ENCODE results near the gene PRCC. TPM values are rescaled to one million over a fixed set of nuclear protein-coding genes. Genes with fewer than 3 reads are reported as not detected.

PRCC gene
- total and polyA plus RNA-seq, 2 of the 8 experiments (the other 6 are each of a cell fraction or from before 2014, with no cell fraction given), result 95.2 to 115 TPM

DNA sequence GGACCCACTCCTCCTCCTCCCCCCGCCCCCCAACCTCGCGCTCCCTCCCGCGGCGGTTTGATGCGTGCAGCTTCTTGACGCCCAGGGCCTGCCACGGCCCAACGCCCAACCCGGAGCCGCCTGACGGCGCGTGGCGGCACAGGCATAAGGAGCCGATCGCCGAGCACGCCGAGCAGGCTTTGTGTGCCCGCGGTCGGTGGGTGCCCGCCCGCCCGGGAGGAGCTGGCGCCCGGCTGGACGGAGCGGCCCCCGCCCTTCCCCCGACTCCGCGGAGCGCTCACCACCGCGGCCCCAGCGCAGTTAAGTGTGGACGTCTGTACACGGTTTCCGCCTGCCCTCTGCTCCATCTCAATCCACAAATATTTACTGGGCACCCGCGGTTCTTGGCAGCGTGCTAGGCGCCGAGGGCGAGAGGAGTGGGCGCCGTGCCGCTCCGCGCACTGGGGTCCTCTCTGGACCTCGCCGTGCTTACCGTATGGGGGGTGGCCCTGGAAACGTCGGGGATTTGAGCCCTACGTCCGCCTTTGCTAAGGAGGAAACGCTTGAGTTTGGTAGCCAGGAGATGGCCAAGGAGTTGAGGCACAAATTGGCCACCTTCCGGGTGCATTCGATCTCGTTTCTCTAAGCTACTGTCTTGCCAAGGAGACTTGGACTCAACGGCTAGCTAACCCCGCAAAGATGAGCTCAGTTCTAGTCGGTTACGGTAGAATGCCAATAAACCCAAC is 15.4 kb upstream of the PRCC start (continued):
- TF ChIP-seq RNF2 (IDR thresholded peaks at IDR 0.05; ENCODE audit: borderline replicate concordance, low read depth, low read length, missing control alignments, poor library complexity, severe bottlenecking), result no peak
- TF ChIP-seq MAFK (IDR thresholded peaks at IDR 0.05; ENCODE audit: low read depth, low read length), result no peak
- TF ChIP-seq JUN (IDR thresholded peaks at IDR 0.05; ENCODE audit: low read depth, low read length), result no peak
- peak; percentile 81; the same call in 1 of the 2 replicates for TF ChIP-seq YY1 (IDR thresholded peaks at IDR 0.05; ENCODE audit: low read depth, low read length)
- TF ChIP-seq, protein P1, sequence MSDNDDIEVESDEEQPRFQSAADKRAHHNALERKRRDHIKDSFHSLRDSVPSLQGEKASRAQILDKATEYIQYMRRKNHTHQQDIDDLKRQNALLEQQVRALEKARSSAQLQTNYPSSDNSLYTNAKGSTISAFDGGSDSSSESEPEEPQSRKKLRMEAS (IDR thresholded peaks at IDR 0.05), result peak; percentile 97
- peak; percentile 59; the same call in 1 of the 2 replicates for TF ChIP-seq RBBP5 (IDR thresholded peaks at IDR 0.05; ENCODE audit: borderline replicate concordance, low read depth, low read length)
- peak; percentile 19; the same call in 1 of the 2 replicates for TF ChIP-seq POLR2AphosphoS5 (IDR thresholded peaks at IDR 0.05; ENCODE audit: low read depth, low read length)
- no peak; the same call in 1 of the 2 replicates for TF ChIP-seq KDM1A (IDR thresholded peaks at IDR 0.05; ENCODE audit: borderline replicate concordance, low read length)
- TF ChIP-seq BCL11A (IDR thresholded peaks at IDR 0.05; ENCODE audit: low read depth in 2 of 2, low read length in 2 of 2), result no peak
- TF ChIP-seq SIN3A (conservative IDR thresholded peaks at IDR 0.05 in 1 of 2, IDR thresholded peaks at IDR 0.05 in 1 of 2; ENCODE audit: low read depth in 1 of 2, low read length in 2 of 2), result peak; percentile 70 to 74; a peak in 1 of 4 replicates
- no peak for TF ChIP-seq SP2 (IDR thresholded peaks at IDR 0.05; ENCODE audit: low read length)
- no peak for TF ChIP-seq NRF1 (IDR thresholded peaks at IDR 0.05; ENCODE audit: low read depth, low read length)
- TF ChIP-seq CBX8 (IDR thresholded peaks at IDR 0.05; ENCODE audit: borderline replicate concordance, low read depth, low read length), result no peak
- peak; percentile 55 for TF ChIP-seq TAF7 (optimal IDR thresholded peaks at IDR 0.05; ENCODE audit: borderline replicate concordance, low read depth, low read length)
- TF ChIP-seq SP4 (IDR thresholded peaks at IDR 0.05; ENCODE audit: low read length), result no peak
- peak; percentile 16; the same call in 1 of the 2 replicates for TF ChIP-seq TEAD4 (IDR thresholded peaks at IDR 0.05; ENCODE audit: low read depth, low read length)
- TF ChIP-seq JUND (IDR thresholded peaks at IDR 0.05; ENCODE audit: low read length), result no peak
- TF ChIP-seq TCF12 (IDR thresholded peaks at IDR 0.05; ENCODE audit: low read depth, low read length), result no peak
- peak; percentile 91 for TF ChIP-seq SRF (IDR thresholded peaks at IDR 0.05; ENCODE audit: low read depth, low read length)
- TF ChIP-seq CHD1 (IDR thresholded peaks at IDR 0.05; ENCODE audit: low read depth, low read length), result no peak
- TF ChIP-seq SAP30 (IDR thresholded peaks at IDR 0.05; ENCODE audit: insufficient read depth, insufficient replicate concordance, low read length), result peak; percentile 63
- TF ChIP-seq, protein P2, sequence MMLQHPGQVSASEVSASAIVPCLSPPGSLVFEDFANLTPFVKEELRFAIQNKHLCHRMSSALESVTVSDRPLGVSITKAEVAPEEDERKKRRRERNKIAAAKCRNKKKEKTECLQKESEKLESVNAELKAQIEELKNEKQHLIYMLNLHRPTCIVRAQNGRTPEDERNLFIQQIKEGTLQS (IDR thresholded peaks at IDR 0.05; ENCODE audit: insufficient read depth, low read depth, low read length), result no peak
- 0 out of 2 replicates have a peak, but pooled peaks have one; percentile 12 for TF ChIP-seq KDM5A (IDR thresholded peaks at IDR 0.05; ENCODE audit: low read length)
- no peak for TF ChIP-seq GTF2F1 (IDR thresholded peaks at IDR 0.05; ENCODE audit: borderline replicate concordance, low read depth, low read length)
